Middle frontal gyrus (tissue), 1 donor: ENCODE results near the gene RASGRF2.

Experiments
- DNase-seq: peaks from one replicate; pipeline ENCODE4 v3.0.0-alpha.2; 2015; ENCODE audit warnings: low spot score; ENCODE audit errors: extremely low spot score

The RASGRF2 gene

DNA sequence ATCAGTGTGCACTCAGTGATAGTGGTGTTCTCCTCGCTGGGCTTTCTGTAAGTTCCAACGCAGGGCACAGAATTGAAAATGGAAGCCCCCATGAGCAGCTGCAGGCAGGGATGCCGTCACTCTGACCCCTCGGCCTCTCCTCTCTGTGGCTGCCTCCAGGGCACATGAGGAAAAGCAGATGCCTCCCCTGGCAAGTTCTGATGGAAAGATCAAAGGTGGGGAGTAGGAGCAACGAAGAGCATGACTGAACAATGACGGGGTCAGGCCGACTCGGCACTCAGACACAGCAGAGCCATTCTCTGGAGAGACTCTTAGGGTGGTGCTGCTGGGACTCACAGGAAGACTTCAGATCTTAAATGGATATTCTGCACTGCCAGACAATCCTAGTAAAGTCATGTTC, 207.4 kb downstream of the RASGRF2 start:
- DNase-seq, result no peak

DNA sequence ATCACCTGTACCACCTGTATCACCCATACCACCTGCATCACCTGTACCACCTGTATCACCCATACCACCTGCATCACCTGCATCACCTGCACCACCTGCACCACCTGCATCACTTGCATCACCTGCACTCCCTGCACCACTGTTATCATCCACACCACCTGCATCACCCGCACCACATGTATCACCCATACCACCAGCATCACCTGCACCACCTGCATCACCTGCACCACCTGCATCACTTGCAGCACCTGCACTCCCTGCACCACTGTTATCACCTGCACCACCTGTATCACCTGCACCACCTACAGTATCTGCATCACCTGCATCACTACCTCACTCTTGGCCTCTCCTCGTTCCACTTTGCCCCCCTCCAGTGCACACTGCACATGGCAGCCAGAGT, 209.8 kb downstream of the RASGRF2 start:
- DNase-seq, result no peak

DNA sequence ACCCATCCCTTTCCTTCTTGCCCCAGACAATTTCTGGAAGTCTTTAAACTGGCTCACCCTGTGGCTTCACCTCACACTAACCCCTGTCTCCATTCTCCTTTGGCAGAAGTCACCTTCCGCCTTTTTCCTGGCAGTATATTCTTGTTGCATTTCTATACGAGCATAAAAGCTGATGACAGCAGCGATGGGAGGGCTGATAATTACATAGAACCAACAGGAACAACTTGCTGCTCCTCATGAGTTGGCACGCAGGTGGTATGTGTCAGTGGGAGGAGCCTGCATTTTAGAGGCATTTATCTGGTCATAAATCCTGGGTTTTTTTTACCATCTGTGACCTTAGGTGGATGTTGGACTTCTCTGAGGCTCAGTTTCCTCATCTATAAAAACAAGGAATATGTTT, 211.6 kb downstream of the RASGRF2 start:
- no peak for DNase-seq

DNA sequence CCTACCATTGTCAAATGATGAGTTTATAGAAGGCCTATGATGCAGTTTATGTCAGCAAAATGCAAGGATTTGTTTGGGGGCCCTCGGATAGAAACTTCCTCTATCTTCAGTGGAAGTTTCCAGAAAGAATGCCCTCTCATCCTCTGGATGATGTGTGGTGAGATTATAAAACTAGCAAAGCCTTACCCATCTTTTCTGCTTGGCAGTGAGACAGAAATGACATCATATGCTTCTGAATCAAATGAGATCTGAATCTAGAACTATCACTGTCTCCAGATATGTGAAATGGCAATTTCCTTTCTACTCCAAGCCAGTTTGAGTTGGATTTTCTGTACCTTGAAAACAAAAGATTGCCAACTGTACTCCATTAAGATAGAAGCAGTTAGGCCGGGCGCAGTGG, 212.5 kb downstream of the RASGRF2 start:
- no peak for DNase-seq

DNA sequence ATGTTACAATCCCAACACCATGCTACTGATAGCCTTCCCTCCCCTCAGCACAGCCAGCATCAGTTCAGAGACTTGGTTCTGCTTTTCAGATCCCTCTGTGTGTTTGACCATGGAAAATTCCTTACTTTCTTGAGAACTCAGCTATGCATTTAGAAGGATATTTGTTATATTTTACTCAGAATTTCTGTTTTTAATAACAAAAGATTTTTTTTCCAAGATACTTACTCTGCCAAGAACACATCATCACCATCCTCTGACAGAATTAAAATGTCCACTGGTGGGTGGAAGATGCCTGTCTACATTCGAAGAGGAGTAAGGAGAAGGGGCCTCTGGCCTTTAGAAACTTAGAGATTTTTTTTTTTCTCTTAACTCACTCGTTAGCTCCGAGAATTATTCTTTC, 216.9 kb downstream of the RASGRF2 start:
- DNase-seq, result no peak

DNA sequence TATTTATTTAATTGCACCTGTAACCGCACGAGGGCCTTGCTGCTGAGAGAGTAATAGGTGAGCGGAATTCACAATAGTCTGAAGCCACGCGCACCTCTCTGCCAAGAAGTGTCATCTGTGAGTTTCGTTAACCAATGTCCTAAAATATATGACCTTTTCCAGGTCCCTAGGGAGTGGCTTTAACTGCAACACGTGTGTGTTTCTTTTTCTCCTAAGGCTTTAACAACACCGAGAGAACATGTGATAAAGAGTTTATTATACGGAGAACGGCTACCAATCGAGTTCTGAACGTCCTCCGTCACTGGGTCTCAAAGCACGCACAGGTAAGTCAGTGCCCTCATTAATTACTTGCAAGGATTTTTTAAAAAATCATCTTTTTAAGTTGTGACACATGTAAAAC, 219.8 kb downstream of the RASGRF2 start:
- no peak for DNase-seq

DNA sequence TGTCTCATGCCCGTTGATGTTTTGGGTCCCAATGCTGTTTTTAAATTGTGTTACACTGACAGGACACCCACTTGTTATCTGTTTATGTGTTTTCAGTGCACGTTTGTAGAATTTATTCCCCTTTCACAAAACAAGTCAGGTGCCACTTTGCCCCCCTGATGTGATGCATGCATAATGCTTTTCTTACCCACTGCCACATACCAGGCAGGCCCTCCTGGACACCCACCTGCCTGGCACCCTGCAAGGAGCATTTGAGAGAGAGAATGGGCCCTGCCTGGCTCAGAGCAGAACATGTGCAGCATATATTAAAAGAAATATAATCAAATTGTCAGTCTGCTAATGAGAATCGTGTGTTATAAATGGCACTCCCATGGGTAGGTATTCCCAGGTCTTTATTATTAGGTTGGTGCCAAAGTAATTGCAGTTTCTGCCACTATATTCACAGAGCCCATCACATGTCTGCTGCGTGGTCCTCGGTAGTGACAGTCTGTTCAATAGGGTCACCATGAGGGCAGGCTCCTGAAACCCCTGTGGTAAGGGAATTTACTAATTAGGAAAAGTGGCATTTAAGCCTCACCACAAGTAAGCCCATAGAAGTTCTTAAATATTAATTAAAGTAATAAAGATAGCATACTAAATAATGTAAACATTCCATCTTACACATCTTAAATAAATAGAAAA, 220.8 kb downstream of the RASGRF2 start:
- no peak for DNase-seq

DNA sequence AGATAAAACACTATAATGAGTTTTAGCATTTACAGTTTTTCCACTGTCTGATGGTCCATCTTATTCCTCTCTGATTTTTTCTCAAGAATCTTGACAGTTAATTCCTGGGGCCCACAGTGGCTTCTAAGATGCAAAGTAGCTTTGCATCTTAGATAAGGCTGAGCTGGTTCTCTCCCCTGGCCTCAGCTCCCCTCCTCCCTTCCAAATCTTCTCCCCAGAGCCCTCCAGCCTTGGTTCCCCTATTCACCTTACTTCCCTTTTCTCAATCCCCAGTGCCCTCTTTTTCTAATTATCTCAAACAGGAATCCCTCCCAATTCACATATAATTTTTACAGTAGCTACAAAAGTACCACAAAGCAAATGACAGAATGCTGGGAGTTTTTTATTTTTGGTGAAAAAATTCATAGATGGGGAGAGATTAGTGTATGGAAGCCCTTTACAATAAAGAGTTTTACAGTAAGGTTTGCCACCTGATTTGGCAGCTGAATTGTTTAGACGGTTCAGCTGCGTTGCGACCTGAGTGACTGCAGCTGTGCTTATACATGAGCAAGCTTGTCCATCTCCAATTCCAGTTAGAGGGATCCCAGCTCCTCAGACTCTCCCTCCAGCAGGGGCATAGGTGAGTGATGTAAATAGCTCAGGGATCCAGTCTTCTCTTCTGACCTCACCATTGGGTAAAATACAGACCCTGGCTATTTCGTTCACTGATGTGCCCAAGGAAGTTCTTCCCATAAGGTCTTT, 221.6 kb downstream of the RASGRF2 start:
- DNase-seq, result no peak

DNA sequence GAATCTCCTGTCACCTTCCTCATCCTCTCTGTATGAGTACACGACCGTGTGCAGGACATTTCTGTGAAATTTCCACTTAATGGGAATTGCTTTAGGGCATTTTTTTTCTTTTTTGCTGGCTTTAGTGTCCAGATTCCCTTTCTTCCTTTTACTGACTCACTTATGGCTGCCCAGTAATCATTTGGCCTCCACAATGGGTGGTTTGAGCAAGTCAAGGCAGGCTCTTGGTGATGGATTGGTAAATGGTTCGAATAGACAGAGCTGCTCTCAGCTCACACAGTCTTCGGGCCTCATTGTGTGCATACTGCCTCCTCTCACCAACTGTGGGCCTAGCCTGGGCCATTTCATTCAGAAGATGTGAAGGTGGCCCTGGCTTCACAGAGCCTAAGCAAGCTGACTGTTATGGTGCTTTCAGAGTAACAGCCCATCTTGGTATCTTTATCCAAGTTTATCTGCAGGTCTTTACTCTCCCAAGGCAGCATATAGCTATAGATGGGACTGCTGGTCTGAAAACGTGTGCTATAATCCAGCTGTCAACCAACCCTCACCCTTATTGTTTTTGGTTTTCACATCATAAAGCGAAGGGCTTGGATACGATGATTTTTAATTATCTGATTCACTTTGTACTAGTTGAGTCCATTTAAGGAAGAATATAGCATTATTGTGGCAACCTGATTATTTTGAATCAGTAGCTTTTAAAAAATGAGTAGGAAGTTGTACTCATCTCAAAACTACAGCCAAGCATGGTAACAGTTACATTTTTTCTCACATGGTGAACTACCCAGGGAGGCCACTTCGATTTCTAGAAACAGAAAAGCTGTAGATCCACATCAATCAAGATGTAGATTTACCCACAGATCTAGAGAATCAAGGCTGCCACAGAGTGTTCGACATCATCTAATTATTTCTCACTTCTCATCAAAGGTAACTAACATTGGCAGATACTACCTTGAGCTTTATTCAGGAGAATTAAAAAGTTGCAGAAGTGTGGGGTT, 222.5 kb downstream of the RASGRF2 start:
- no peak for DNase-seq

DNA sequence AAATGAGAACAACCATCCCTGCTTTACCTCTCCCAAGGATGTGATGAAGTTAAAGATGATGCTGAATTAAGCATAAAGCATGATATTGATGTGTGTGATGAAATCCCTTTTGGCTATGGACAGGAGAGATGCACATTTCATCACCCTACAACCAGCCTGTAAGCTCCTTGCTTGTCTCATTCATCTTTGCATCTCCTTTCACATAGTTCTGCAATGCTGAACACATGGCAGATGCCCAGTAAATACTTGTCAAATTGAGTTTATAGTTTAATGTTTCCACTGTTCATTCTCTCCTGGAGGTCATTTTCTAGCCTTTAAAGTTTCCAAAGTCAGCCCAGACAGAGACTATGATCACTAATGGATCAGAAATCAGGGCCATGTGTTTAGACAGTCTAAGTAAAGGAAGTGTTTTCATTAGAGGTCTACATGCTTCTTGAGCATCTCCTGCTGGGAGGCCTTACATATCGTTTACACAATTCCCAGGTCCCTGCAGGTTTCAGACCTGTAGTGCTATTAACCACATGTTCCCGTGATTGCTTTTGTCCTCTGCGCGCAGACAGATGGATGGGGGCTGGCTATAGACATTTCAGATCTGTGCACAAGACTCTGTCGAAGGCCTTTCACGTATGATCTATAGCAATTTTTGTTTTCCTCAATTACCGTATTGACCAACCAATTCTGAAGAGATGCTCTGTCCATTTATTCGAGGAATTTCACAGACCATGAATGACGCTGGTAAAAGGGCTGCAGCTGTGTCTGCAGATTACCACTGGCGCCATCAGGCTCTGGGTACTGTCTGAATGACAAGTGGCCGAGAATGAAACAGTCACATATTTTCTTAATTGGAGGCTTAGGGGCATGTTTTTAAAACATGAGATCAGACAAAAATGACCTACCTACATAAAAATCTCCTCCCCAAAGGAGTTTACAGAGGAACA, 223.9 kb downstream of the RASGRF2 start:
- no peak for DNase-seq

DNA sequence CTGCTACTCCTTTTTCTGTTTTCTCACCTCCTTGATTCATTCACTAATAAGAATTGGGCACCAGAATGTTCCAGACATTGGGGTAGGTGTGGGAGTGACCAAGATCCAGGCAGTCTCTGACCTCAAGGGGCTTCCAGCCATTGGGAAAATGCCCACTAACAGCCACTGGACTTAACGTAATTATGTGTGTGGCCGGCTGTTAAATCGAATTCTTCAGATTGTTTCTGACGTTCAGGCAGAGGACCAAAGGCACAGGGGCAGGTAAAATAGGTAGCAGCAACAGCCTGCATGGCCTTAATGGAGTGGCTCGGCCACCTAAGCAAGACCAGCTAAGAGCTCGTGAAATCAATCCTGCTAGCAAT, 224.6 kb downstream of the RASGRF2 start:
- no peak for DNase-seq

DNA sequence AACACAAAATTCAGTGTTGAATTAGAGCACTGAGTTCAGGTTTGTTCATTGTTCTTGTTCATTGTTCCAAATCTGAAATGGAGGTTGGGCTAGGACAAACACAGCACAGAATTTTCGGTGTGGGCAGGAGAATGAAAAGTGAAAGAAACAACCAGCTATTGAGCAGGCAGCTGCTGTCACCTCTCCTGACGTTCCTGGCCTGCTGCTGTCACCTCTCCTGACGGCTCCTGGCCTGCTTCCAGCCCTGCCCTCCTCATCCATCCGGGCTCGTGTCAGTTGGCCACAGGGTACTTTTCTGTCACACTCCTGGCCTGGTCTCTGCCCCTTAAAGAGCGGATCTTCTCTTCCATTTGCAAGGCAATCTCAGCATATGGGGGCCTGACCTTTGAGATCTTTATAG, 227.7 kb downstream of the RASGRF2 start:
- no peak for DNase-seq

DNA sequence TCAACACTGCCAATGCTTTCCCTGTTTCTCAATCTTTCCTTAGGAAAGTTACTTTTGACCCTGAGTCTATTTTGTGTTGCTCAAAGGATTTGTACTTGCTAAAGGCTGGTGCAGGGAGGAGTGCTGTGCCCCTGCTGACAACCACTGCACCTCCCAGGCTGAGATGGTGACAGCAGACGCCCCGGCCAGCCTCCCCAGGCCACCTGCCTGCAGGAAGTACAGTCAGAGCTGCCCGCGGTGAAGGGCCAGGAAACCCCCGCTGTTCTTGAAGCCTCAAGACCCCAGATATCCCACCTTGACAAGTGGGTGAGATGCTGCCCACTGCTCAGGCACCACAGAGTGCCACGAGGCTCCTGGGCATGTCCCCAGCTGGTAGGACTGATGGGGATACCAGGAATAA, 228.8 kb downstream of the RASGRF2 start:
- DNase-seq, result no peak

DNA sequence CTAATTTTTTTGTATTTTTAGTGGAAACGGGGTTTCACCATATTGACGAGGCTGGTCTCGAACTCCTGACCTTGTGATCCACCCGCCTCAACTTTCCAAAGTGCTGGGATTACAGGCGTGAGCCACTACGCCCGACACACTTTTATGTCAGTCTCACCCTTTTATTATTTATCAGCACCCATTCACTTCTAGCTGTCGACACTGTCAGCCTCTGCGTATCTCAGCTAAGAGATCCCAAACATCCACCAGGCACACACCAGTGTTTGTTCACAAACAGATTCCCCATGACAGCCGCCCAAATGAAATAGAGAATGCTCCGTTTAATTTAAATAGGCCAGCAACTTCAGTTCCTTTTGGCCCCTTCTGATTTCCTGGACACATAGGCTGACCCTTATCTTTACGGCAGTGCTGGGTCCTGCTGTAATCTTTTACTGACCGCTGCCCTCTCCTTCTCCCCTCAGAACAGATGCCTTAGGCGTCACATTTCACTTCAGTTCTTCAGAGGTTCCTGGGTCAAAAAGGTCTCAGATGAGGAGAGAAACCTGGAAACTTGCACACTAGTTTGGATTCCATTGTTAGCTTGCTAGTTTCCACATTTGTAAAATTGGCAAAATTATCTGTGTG, 229.8 kb downstream of the RASGRF2 start:
- no peak for DNase-seq

DNA sequence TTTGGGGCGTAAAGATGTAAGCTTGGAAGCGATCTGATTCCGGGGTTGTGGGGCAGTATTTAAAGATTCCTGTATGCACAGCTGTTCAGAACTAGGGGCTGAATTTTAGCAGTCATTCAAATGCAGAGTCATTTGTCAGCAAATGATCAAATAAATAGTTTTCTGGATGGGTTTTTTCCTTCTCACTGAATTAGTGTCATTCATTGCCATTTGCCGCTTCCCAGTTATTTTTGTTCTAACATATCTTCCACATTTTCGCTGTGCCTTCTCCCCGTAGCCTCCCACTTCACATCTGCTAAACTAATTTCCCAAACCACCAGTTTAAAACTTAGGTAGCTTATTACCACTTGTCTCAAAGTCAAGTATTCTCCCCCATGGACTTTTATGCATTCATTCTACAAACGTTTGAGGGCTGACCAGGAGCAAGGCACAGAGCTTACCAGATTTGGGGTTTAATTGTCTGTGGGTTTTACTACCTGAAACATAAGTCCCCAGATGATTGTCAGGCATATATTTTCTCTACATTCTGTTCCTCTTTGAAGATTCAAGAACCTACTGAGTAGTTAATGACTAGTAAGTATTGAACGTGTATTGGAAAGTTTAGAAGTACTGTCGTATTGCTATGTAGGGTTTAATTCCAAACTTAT, 231.7 kb downstream of the RASGRF2 start:
- no peak for DNase-seq

DNA sequence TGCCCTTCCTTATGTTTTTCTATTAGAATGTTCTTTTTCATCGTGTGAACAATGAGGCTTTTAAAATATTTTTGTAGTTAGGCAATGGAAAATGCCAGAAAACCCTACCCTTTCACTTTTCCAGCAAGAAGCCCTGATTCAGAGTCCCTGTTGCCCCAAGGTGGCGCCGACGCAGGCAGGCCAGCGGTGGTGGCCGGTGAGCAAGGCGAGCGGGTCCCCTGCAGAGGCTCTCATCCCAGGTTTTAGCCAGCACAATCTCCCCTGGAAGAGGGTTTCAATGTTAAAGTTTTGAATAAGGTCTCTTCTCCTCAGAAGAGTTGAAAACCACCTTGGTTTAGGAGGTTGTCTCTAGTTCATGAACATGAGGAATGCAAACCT, 232.2 kb downstream of the RASGRF2 start:
- no peak for DNase-seq

DNA sequence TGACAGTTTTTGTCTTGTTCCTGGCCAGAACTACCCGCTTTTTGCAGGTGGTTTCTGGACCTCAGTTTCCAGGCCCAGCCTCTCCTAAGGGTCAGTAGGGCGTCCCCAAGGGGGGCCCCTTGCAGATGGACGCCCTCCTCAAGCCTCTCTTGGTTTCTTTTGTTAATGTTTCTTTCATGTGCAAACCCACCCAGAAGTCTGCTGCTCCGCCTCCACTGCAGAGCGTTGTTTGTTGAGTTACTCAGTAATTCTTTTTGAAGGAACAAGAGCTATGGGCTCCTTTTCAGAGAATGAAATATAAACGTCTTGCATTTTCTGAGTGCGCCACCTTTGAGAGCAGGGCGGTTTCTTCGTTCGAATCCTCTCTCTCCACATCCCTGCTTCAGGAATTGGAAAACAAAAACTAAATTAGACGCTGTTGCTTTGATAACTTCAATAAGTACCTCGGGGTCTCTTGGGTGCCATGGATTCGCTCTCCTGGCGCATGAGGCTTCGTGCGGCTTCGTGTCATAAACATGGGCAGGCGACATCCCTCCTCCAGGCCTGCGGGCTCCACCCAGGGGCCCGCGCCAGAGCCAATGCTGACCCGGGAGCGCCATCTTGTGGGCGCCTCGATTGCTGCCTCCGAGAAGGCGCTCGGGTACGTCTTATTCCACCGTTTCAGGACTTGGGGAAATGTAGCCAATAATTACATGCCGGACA, 234.6 kb downstream of the RASGRF2 start:
- peak; percentile 57 for DNase-seq

DNA sequence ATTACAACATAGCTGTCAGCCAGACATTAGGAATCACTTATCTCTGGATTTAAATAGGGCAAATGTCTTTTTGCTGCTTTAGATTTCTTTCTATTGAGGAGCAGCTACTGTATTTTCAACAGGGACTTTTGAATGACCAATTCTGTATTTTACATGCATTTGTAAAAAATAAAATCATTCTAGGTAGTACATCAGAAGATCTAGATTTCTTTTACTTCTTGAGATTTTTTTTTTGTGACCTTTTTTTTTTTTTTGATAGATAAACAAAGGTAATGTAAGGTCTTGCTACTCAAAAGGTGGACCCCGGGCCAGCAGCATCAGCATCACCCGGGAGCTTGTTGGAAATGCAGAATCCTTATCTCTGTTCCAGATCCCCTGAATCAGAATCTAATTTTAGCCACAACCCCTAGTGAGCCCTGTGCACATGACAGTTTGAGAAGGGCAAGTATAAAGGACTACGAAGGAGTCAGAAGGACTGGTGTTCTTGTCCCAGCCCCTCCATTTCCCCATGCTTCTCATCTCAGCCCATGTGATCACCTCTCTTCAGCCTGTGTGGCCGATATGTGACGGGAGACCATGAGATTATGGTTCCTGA, 235.3 kb downstream of the RASGRF2 start:
- no peak for DNase-seq

DNA sequence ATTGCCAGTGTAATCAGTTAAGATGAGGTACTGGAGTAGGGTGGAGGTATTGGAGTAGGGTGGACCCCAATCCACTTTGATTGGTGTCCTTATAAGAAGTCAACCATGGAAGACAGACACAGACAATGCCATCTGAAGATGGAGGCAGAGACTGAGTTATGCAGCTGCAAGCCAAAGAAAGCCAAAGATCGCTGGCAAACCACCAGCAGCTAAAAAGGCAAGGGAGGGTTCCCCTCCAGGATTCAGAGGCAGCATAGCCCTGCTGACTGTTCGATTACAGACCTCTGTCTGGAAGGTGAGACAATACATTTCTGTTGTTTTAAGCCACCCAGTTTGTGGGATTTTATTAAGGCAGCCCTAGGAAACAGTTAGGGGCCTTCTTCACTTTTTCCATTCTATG, 242.5 kb downstream of the RASGRF2 start:
- DNase-seq, result no peak
